GM10266 (cell line): ENCODE data around the gene FAM163A.

Source experiments
- DNase-seq: peaks from one replicate; pipeline ENCODE4 v3.0.0; 2012; ENCODE audit errors: extremely low spot score
- TF ChIP-seq, protein P1 (sequence below): IDR thresholded peaks from 2 replicates; pipeline ENCODE4 v1.5.1; 2012; ENCODE audit warnings: mild to moderate bottlenecking, low read depth; ENCODE audit not compliant: control insufficient read depth, insufficient read depth; ENCODE audit errors: missing control alignments

FAM163A gene

GRCh38 chr1:179753061-179753460 is 10.0 kb downstream of the FAM163A start:
- no peak for DNase-seq
- TF ChIP-seq, protein P1, sequence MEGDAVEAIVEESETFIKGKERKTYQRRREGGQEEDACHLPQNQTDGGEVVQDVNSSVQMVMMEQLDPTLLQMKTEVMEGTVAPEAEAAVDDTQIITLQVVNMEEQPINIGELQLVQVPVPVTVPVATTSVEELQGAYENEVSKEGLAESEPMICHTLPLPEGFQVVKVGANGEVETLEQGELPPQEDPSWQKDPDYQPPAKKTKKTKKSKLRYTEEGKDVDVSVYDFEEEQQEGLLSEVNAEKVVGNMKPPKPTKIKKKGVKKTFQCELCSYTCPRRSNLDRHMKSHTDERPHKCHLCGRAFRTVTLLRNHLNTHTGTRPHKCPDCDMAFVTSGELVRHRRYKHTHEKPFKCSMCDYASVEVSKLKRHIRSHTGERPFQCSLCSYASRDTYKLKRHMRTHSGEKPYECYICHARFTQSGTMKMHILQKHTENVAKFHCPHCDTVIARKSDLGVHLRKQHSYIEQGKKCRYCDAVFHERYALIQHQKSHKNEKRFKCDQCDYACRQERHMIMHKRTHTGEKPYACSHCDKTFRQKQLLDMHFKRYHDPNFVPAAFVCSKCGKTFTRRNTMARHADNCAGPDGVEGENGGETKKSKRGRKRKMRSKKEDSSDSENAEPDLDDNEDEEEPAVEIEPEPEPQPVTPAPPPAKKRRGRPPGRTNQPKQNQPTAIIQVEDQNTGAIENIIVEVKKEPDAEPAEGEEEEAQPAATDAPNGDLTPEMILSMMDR, result no peak

- no peak for DNase-seq
- TF ChIP-seq, protein P1, result no peak
Observed at GRCh38 chr1:179754041-179754624, 11.0 kb downstream of the FAM163A start.

GRCh38 chr1:179757933-179758332 is 14.8 kb downstream of the FAM163A start:
- TF ChIP-seq, protein P1, result no peak
- no peak for DNase-seq

GRCh38 chr1:179760521-179760920 is 17.4 kb downstream of the FAM163A start:
- TF ChIP-seq, protein P1, result no peak
- no peak for DNase-seq

DNA sequence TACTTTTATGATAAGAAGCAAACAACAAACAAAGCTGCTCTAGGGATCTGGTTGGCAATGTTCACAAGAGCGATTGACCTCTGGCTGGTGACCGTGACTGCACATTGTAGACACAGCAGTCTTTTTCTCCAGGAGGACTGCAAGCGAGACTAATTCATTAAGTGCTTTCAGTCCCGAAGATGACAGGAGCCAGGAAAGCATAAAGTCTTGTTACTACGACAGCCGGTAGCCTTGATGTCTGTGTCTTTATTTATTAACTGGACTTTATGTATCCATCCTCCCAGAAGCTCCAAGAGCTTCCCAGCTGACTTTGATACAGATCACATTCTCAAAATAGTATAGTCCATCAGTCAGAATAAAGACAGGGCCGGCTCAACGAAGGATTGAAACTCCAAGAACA is 18.2 kb downstream of the FAM163A start:
- no peak for DNase-seq
- TF ChIP-seq, protein P1, result no peak

GRCh38 chr1:179761846-179762640 is 19.0 kb downstream of the FAM163A start:
- TF ChIP-seq, protein P1, result no peak
- DNase-seq, result no peak

- no peak for DNase-seq
- TF ChIP-seq, protein P1, result no peak
Observed at GRCh38 chr1:179767177-179767581, 24.1 kb downstream of the FAM163A start.
